ENCODE data around the gene HOXC4. TPM values are rescaled to one million over a fixed set of nuclear protein-coding genes. Genes with fewer than 3 reads are reported as not detected.

The HOXC4 gene
- total RNA-seq, 1 experiment from 2014 or later: not detected

DNA sequence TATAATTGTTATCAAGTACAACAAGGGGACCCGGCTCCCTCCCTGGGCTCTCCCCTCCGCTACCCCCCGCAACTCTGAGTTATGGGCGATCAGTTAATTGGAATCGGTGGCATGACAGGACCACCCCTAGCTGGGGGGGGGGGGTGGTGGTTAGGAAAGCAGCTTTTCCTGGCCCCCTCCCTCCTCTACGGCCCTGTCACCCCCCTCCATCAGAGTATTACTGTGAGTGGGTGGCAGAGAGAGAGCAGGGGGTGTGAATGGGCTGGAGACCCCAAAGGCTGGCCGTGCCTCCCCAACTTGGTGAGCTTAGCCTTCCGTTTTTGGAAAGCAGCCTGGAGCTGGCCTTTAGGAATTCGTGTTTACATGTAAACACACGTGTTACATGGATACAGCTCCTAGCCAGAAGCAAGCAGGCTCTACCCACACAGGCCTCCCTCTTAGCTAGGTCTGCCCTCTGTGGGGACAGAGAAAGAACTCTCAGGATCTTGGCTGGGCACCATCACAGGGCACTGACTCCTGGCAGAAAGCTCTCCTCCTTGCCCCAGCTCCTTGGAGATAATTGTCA, 1.1 kb upstream of the HOXC4 start:
- H4K20me1 ChIP-seq (ENCODE audit: control insufficient read depth, insufficient read depth, insufficient read length): no peaks in the 10 kb centered on the region
- no peak overlapping the region for H3K9ac ChIP-seq (ENCODE audit: extremely low read depth, insufficient read length, low read length)
- H3K56ac ChIP-seq (ENCODE audit: insufficient read length, low read depth, low read length): no peak overlapping the region
- no peaks in the 10 kb centered on the region for H3K79me2 ChIP-seq (ENCODE audit: insufficient read depth, low read length)
- Mint-ChIP-seq H3K9me3 (peaks cover 2 to 18% of the 10 kb centered on the region in 2 experiments; a peak in 3 of 5 replicates), H3K27me3 (ENCODE audit: low read depth) (peaks cover 100% of the 10 kb centered on the region), H3K36me3 (ENCODE audit: insufficient read depth in 1 of 3, low read depth in 3 of 3) (no peaks in the 10 kb centered on the region), H3K4me3 (peak overlapping the region in 1 of 2 experiments; percentile 75; a peak in 3 of 5 replicates), H3K27ac (no peak overlapping the region), H3K4me1 (peaks cover 9 to 65% of the 10 kb centered on the region in 2 experiments)
- H2AFZ ChIP-seq (ENCODE audit: low read length): no peak overlapping the region
- no peak overlapping the region for H3T11ph ChIP-seq (ENCODE audit: low read length)
- no peak overlapping the region for H3K23ac ChIP-seq (ENCODE audit: insufficient read length, low read depth, low read length)
- no peak overlapping the region for H2AK5ac ChIP-seq (ENCODE audit: insufficient read length, low read length)
- H2BK120ac ChIP-seq (ENCODE audit: low read depth, low read length, poor library complexity, severe bottlenecking): no peak overlapping the region
- peaks cover 4% of the 10 kb centered on the region for H3K23me2 ChIP-seq (ENCODE audit: insufficient read length, low read depth, low read length, poor library complexity, severe bottlenecking)
- no peak for DNase-seq
- no peak overlapping the region for H2BK5ac ChIP-seq (ENCODE audit: insufficient read length, low read length)
- H3K14ac ChIP-seq (ENCODE audit: insufficient read depth, low read length): no peak overlapping the region
- TF ChIP-seq, protein P1, sequence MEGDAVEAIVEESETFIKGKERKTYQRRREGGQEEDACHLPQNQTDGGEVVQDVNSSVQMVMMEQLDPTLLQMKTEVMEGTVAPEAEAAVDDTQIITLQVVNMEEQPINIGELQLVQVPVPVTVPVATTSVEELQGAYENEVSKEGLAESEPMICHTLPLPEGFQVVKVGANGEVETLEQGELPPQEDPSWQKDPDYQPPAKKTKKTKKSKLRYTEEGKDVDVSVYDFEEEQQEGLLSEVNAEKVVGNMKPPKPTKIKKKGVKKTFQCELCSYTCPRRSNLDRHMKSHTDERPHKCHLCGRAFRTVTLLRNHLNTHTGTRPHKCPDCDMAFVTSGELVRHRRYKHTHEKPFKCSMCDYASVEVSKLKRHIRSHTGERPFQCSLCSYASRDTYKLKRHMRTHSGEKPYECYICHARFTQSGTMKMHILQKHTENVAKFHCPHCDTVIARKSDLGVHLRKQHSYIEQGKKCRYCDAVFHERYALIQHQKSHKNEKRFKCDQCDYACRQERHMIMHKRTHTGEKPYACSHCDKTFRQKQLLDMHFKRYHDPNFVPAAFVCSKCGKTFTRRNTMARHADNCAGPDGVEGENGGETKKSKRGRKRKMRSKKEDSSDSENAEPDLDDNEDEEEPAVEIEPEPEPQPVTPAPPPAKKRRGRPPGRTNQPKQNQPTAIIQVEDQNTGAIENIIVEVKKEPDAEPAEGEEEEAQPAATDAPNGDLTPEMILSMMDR (conservative IDR thresholded peaks at IDR 0.05): no peak
- no peak overlapping the region for H2BK12ac ChIP-seq (ENCODE audit: insufficient read length, low read depth, low read length)
- no peak overlapping the region for H4K5ac ChIP-seq (ENCODE audit: insufficient read length, low read depth, low read length)
- H3K27me3 ChIP-seq (ENCODE audit: insufficient read depth, low read length): peaks cover 95% of the 10 kb centered on the region
- H2BK20ac ChIP-seq (ENCODE audit: low read depth, low read length, poor library complexity, severe bottlenecking): no peak overlapping the region
- no peaks in the 10 kb centered on the region for H3K9me3 ChIP-seq (ENCODE audit: control insufficient read depth, low read depth, low read length)
- no peaks in the 10 kb centered on the region for H3K4me1 ChIP-seq (ENCODE audit: insufficient read depth, low read length)
- H2BK15ac ChIP-seq (ENCODE audit: low read depth, low read length): no peak overlapping the region
- H4K8ac ChIP-seq (replicated peaks; ENCODE audit: insufficient read length, low read depth, low read length): no peak overlapping the region
- no peaks in the 10 kb centered on the region for H3K79me1 ChIP-seq (ENCODE audit: insufficient read depth, low read depth, low read length, poor library complexity, severe bottlenecking)
- H3K4ac ChIP-seq (ENCODE audit: low read depth, low read length): no peak overlapping the region
- H3K27ac ChIP-seq (ENCODE audit: insufficient read length, low read depth, low read length): no peak overlapping the region
- no CpG with 5 or more reads among the region's 10 CpGs for WGBS (ENCODE audit: extremely low coverage, insufficient read length, low lambda C conversion rate)
- H3K4me2 ChIP-seq (ENCODE audit: insufficient read depth, insufficient read length, low read length): no peak overlapping the region
- no peak overlapping the region for H3K18ac ChIP-seq (ENCODE audit: insufficient read length, low read depth, low read length)
- H4K91ac ChIP-seq (ENCODE audit: insufficient read length, low read depth, low read length): no peak overlapping the region

Data from H9 (cell line).